PC-9 (cell line): ENCODE results near the gene SLAMF6. TPM values are rescaled to one million over a fixed set of nuclear protein-coding genes. Genes with fewer than 3 reads are reported as not detected.

ENCODE experiments used
- BruUV-seq: library from RNA; stranded (reverse); fragments of 400-500 nt; replicated peaks from 2 replicates; lab custom pipeline; 2021; lab: Mats Ljungman, UMichigan
- CTCF ChIA-PET: fragments of 300-600 bp; sonication (Branson Sonifier 250); formaldehyde crosslinking; loops from one replicate; lab custom pipeline; 2022; ENCODE audit warnings: antibody characterized with exemption; lab: Charles Lee
- POLR2A ChIA-PET: fragments of 300-600 bp; sonication (Branson Sonifier 250); formaldehyde crosslinking; loops from one replicate; lab custom pipeline; 2022; ENCODE audit warnings: antibody characterized with exemption; ENCODE audit not compliant: unreplicated experiment; lab: Charles Lee
- DNase-seq, 2 experiments: peaks; one replicate each; pipeline versions ENCODE4 v3.0.0 to v3.0.0-alpha.2; 2015 to 2022; ENCODE audit warnings: mixed read lengths in 1 of 2
- H2AFZ ChIP-seq: fragments of 200-600 bp; sonication (generic); 2 replicates; pipeline ENCODE4 v1.8.1; 2017; ENCODE audit warnings: antibody characterized with exemption
- H3F3A ChIP-seq: fragments of 200-600 bp; sonication (generic); 2 replicates; pipeline ENCODE4 v1.8.1; 2017; ENCODE audit warnings: antibody characterized with exemption, mild to moderate bottlenecking, low read depth; ENCODE audit not compliant: insufficient read depth
- H3K27ac ChIP-seq: fragments of 200-600 bp; sonication (generic); 2 replicates; pipeline ENCODE4 v1.6.1; 2016; ENCODE audit warnings: mixed run types
- H3K27me3 ChIP-seq: fragments of 200-600 bp; sonication (generic); 2 replicates; pipeline ENCODE4 v1.6.1; 2016; ENCODE audit warnings: low read depth, mixed run types; ENCODE audit not compliant: insufficient read depth
- H3K36me3 ChIP-seq: fragments of 200-600 bp; sonication (generic); 2 replicates; pipeline ENCODE4 v1.6.1; 2016; ENCODE audit warnings: low read depth, mixed run types
- H3K4me1 ChIP-seq: fragments of 200-600 bp; sonication (generic); replicated peaks from 2 replicates; pipeline ENCODE4 v1.6.1; 2016; ENCODE audit warnings: mixed run types; ENCODE audit not compliant: insufficient read depth
- H3K4me2 ChIP-seq: fragments of 200-600 bp; sonication (generic); 2 replicates; pipeline ENCODE4 v1.6.1; 2017; ENCODE audit warnings: mixed run types
- H3K4me3 ChIP-seq: fragments of 200-600 bp; sonication (generic); 2 replicates; pipeline ENCODE4 v1.6.1; 2016; ENCODE audit warnings: mixed run types
- H3K79me2 ChIP-seq: fragments of 200-600 bp; sonication (generic); 2 replicates; pipeline ENCODE4 v1.6.1; 2017; ENCODE audit warnings: low read depth, mixed run types
- H3K9me2 ChIP-seq: fragments of 200-600 bp; sonication (generic); 2 replicates; pipeline ENCODE4 v1.8.1; 2017; ENCODE audit warnings: mild to moderate bottlenecking; ENCODE audit not compliant: insufficient read depth
- H3K9me3 ChIP-seq: fragments of 200-600 bp; sonication (generic); 2 replicates; pipeline ENCODE4 v1.8.1; 2016; ENCODE audit warnings: low read depth; ENCODE audit not compliant: insufficient read depth
- H4K20me1 ChIP-seq: fragments of 200-600 bp; sonication (generic); 2 replicates; pipeline ENCODE4 v1.8.1; 2017; ENCODE audit not compliant: insufficient read depth
- CTCF ChIP-seq: fragments of 200-600 bp; sonication (generic); conservative IDR thresholded peaks from 2 replicates; pipeline ENCODE4 v1.6.1; 2017; ENCODE audit warnings: mixed run types, antibody characterized with exemption, mild to moderate bottlenecking, moderate library complexity
- EZH2 ChIP-seq: fragments of 200-600 bp; sonication (generic); IDR thresholded peaks from 2 replicates; pipeline ENCODE4 v1.8.0; 2017; ENCODE audit warnings: antibody characterized with exemption, low read depth
- intact Hi-C: fragments of 100-400 bp; cut with micrococcal nuclease; formaldehyde crosslinking; loops from one replicate; pipeline ENCODE4 v1.10.0; 2022; ENCODE audit not compliant: unreplicated experiment
- total RNA-seq: library from RNA; stranded (reverse); gene quantifications from 2 replicates; pipeline ENCODE4 v1.2.3, GENCODE V29; 2021

Gene SLAMF6
- total RNA-seq, 1 experiment from 2014 or later = not detected

GRCh38 chr1:160460214-160460642 is 62.8 kb downstream of the SLAMF6 start:
- Histone ChIP-seq H3K9me3 (no peaks in the 10 kb centered on the region), H3K36me3 (no peaks in the 10 kb centered on the region), H3K27ac (no peak overlapping the region), H4K20me1 (no peaks in the 10 kb centered on the region), H3K27me3 (peaks cover 33% of the 10 kb centered on the region; the same call in 1 of the 2 replicates), H3K4me1 (no peaks in the 10 kb centered on the region), H3K4me2 (no peak overlapping the region), H2AFZ (no peak overlapping the region), H3F3A (no peaks in the 10 kb centered on the region), H3K79me2 (no peaks in the 10 kb centered on the region), H3K4me3 (no peak overlapping the region), H3K9me2 (no peaks in the 10 kb centered on the region)
- no peak for DNase-seq
- TF ChIP-seq EZH2 (no peak), CTCF (no peak)
- ChIA-PET CTCF (no interaction called here), POLR2A (no interaction called here)
- intact Hi-C loops = loop anchor here (10.0 kb wide), 1 partner anchor 55 kb away; no protein-coding TSS in a partner anchor
- no TSS peak for BruUV-seq

- no peak overlapping the region for H3K4me2 ChIP-seq
- H4K20me1 ChIP-seq = no peaks in the 10 kb centered on the region
- H3K27me3 ChIP-seq = peaks cover 31% of the 10 kb centered on the region; the same call in 1 of the 2 replicates
- H3K27ac ChIP-seq = no peak overlapping the region
- H3K4me1 ChIP-seq = no peaks in the 10 kb centered on the region
- TF ChIP-seq EZH2 (no peak), CTCF (no peak)
- CTCF ChIA-PET = no interaction called here
- H3K9me2 ChIP-seq = no peaks in the 10 kb centered on the region
- H3K79me2 ChIP-seq = no peaks in the 10 kb centered on the region
- no TSS peak for BruUV-seq
- no peak for DNase-seq
- no peaks in the 10 kb centered on the region for H3K9me3 ChIP-seq
- no peaks in the 10 kb centered on the region for H3F3A ChIP-seq
- no peak overlapping the region for H3K4me3 ChIP-seq
- H3K36me3 ChIP-seq = no peaks in the 10 kb centered on the region
- no peak overlapping the region for H2AFZ ChIP-seq
- POLR2A ChIA-PET = no interaction called here
- intact Hi-C loops = loop anchor here (10.0 kb wide), 1 partner anchor 55 kb away; no protein-coding TSS in a partner anchor
These were observed 63.4 kb downstream of the SLAMF6 start for GRCh38 chr1:160459687-160460086.

GRCh38 chr1:160459056-160459455 is 64.0 kb downstream of the SLAMF6 start:
- Histone ChIP-seq H3K9me2 (no peaks in the 10 kb centered on the region), H3K9me3 (no peaks in the 10 kb centered on the region), H3F3A (no peaks in the 10 kb centered on the region), H3K4me2 (no peak overlapping the region), H3K27me3 (peaks cover 35% of the 10 kb centered on the region; the same call in 1 of the 2 replicates), H4K20me1 (no peaks in the 10 kb centered on the region), H3K36me3 (no peaks in the 10 kb centered on the region), H3K4me1 (no peaks in the 10 kb centered on the region), H2AFZ (no peak overlapping the region), H3K79me2 (no peaks in the 10 kb centered on the region), H3K4me3 (no peak overlapping the region), H3K27ac (no peak overlapping the region)
- POLR2A ChIA-PET = no interaction called here
- CTCF ChIA-PET = no interaction called here
- DNase-seq = no peak
- TF ChIP-seq CTCF = no peak
- no peak for TF ChIP-seq EZH2
- BruUV-seq = no TSS peak
- intact Hi-C loops = no loop called here
